Peyer's patch (tissue), 4 donors: ENCODE measurements around the gene EIF3I. TPM values are rescaled to one million over a fixed set of nuclear protein-coding genes. Genes with fewer than 3 reads are reported as not detected.

Experiments used
- DNase-seq, 3 donors: peaks; one replicate each; pipeline ENCODE4 v3.0.0-alpha.2; 2017 to 2019
- H3K27ac ChIP-seq, 4 donors: fragments of 200-600 bp; sonication (generic); one replicate each; pipeline ENCODE4 v1.5.1; 2016 to 2019
- H3K27me3 ChIP-seq, 2 donors: fragments of 200-600 bp; sonication (generic); one replicate each; pipeline ENCODE4 v1.5.1; 2019
- H3K36me3 ChIP-seq, 3 donors: fragments of 200-600 bp; sonication (generic); one replicate each; pipeline ENCODE4 v1.5.1; 2016 to 2019
- H3K4me1 ChIP-seq, 4 donors: fragments of 200-600 bp; sonication (generic); one replicate each; pipeline ENCODE4 v1.5.1; 2016 to 2019
- H3K4me3 ChIP-seq, 4 donors: fragments of 200-600 bp; sonication (generic); 1 replicate in 3 of 4; 2 replicates in 1 of 4; pipeline ENCODE4 v1.5.1; 2016 to 2019; ENCODE audit warnings: mild to moderate bottlenecking in 1 of 4
- H3K9me3 ChIP-seq, 4 donors: fragments of 200-600 bp; sonication (generic); one replicate each; pipeline ENCODE4 v1.5.1; 2016 to 2019; ENCODE audit warnings: mild to moderate bottlenecking in 1 of 4
- CTCF ChIP-seq, 6 experiments: fragments of 450-650 bp in 4 of 6; fragments of 200-600 bp in 2 of 6; sonication (generic) in 1 of 6; IDR thresholded peaks; one replicate each; pipeline ENCODE4 v1.5.1; 2017 to 2019; ENCODE audit warnings: antibody characterized with exemption in 6 of 6, mild to moderate bottlenecking in 3 of 6, moderate library complexity in 1 of 6
- POLR2A ChIP-seq, 2 donors: fragments of 450-650 bp; IDR thresholded peaks; one replicate each; pipeline ENCODE4 v1.5.1; 2017; ENCODE audit warnings: antibody characterized with exemption in 2 of 2, mild to moderate bottlenecking in 2 of 2, moderate library complexity in 2 of 2
- total RNA-seq, 4 donors: library from RNA; depleted of rRNA; stranded (reverse); fragments of >200 nt; gene quantifications; one replicate each; pipeline ENCODE4 v1.1.0, GENCODE V29; 2016

EIF3I gene
- total RNA-seq, 4 donors from 2014 or later, result 76.1 to 105 (median 84.7) TPM

- no peaks in the 10 kb centered on the region for H3K27me3 ChIP-seq
- H3K36me3 ChIP-seq, result peaks cover 0 to 78% (median 4%) of the 10 kb centered on the region in 3 donors
- H3K4me1 ChIP-seq, result peaks cover 0 to 27% (median 2%) of the 10 kb centered on the region in 4 donors
- TF ChIP-seq POLR2A (IDR thresholded peaks at IDR 0.05) (no peak), CTCF (IDR thresholded peaks at IDR 0.05) (no peak)
- H3K27ac ChIP-seq, result no peak overlapping the region
- no peak for DNase-seq
- H3K9me3 ChIP-seq, result no peaks in the 10 kb centered on the region
- H3K4me3 ChIP-seq, result no peak overlapping the region
Observed at GRCh38 chr1:32186491-32186890, 35.7 kb upstream of the EIF3I start.

GRCh38 chr1:32187850-32188249 is 34.4 kb upstream of the EIF3I start:
- H3K4me3 ChIP-seq, result no peak overlapping the region
- no peaks in the 10 kb centered on the region for H3K9me3 ChIP-seq
- no peak for DNase-seq
- no peak overlapping the region for H3K27ac ChIP-seq
- peaks cover 0 to 14% (median 0%) of the 10 kb centered on the region in 4 donors for H3K4me1 ChIP-seq
- no peaks in the 10 kb centered on the region for H3K27me3 ChIP-seq
- H3K36me3 ChIP-seq, result peaks cover 0 to 89% (median 4%) of the 10 kb centered on the region in 3 donors
- no peak for TF ChIP-seq CTCF (IDR thresholded peaks at IDR 0.05)
- no peak for TF ChIP-seq POLR2A (IDR thresholded peaks at IDR 0.05)

GRCh38 chr1:32192220-32192948 is 29.8 kb upstream of the EIF3I start:
- H3K27ac ChIP-seq, result no peak overlapping the region
- no peaks in the 10 kb centered on the region for H3K4me1 ChIP-seq
- H3K9me3 ChIP-seq, result no peaks in the 10 kb centered on the region
- H3K27me3 ChIP-seq, result no peaks in the 10 kb centered on the region
- TF ChIP-seq POLR2A (IDR thresholded peaks at IDR 0.05) (no peak), CTCF (IDR thresholded peaks at IDR 0.05) (no peak)
- DNase-seq, result peak in 1 of 3 donors; percentile 25
- peaks cover 0 to 100% (median 4%) of the 10 kb centered on the region in 3 donors for H3K36me3 ChIP-seq
- H3K4me3 ChIP-seq, result no peak overlapping the region

GRCh38 chr1:32194984-32195383 is 27.2 kb upstream of the EIF3I start:
- Histone ChIP-seq H3K27me3 (no peaks in the 10 kb centered on the region), H3K27ac (no peak overlapping the region), H3K4me1 (peaks cover 0 to 10% (median 0%) of the 10 kb centered on the region in 4 donors), H3K9me3 (no peaks in the 10 kb centered on the region), H3K4me3 (no peak overlapping the region), H3K36me3 (peaks cover 0 to 83% (median under 1%) of the 10 kb centered on the region in 3 donors)
- no peak for DNase-seq
- TF ChIP-seq CTCF (IDR thresholded peaks at IDR 0.05), result no peak
- no peak for TF ChIP-seq POLR2A (IDR thresholded peaks at IDR 0.05)

- Histone ChIP-seq H3K4me1 (peaks cover 0 to 11% (median 0%) of the 10 kb centered on the region in 4 donors), H3K27me3 (no peaks in the 10 kb centered on the region), H3K9me3 (no peaks in the 10 kb centered on the region), H3K36me3 (peaks cover 0 to 78% (median 0%) of the 10 kb centered on the region in 3 donors), H3K27ac (no peak overlapping the region), H3K4me3 (no peak overlapping the region)
- no peak for DNase-seq
- no peak for TF ChIP-seq POLR2A (IDR thresholded peaks at IDR 0.05)
- TF ChIP-seq CTCF (IDR thresholded peaks at IDR 0.05), result no peak
Observed at GRCh38 chr1:32195531-32195930, 26.7 kb upstream of the EIF3I start.
